ENCODE results near the gene INKA2.

DNA sequence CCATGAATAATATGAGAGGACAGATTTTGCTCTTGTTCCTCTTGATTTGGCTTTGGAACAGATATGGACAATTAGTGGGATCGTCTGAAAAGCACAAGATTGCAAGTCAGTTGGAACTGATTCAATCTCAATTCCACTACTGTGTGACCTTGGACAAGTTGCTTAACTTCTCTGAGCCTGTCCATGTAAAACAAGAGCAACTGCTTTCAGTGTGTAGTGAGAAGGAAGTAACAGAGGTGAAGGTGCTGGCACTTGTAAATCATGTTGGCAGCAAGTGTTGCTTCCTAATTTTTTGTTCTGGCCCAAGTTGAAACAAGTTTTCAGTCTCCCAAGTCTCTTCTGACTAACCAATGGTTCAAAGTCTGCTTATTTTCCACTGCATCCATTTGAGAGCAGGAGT is 15.3 kb downstream of the INKA2 start:
- TF ChIP-seq, protein P1, sequence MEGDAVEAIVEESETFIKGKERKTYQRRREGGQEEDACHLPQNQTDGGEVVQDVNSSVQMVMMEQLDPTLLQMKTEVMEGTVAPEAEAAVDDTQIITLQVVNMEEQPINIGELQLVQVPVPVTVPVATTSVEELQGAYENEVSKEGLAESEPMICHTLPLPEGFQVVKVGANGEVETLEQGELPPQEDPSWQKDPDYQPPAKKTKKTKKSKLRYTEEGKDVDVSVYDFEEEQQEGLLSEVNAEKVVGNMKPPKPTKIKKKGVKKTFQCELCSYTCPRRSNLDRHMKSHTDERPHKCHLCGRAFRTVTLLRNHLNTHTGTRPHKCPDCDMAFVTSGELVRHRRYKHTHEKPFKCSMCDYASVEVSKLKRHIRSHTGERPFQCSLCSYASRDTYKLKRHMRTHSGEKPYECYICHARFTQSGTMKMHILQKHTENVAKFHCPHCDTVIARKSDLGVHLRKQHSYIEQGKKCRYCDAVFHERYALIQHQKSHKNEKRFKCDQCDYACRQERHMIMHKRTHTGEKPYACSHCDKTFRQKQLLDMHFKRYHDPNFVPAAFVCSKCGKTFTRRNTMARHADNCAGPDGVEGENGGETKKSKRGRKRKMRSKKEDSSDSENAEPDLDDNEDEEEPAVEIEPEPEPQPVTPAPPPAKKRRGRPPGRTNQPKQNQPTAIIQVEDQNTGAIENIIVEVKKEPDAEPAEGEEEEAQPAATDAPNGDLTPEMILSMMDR (conservative IDR thresholded peaks at IDR 0.05; ENCODE audit: low read depth in 2 of 2), result no peak
- TF ChIP-seq NANOG (IDR thresholded peaks at IDR 0.05; ENCODE audit: borderline replicate concordance) (no peak), REST (IDR thresholded peaks at IDR 0.05; ENCODE audit: unreplicated experiment) (no peak), ZNF331 (CRISPR knock-in tag; IDR thresholded peaks at IDR 0.05; ENCODE audit: low read depth) (no peak), CREB1 (CRISPR knock-in tag; IDR thresholded peaks at IDR 0.05; ENCODE audit: low read depth) (no peak), EZH2 (IDR thresholded peaks at IDR 0.05; ENCODE audit: low read depth, unreplicated experiment) (no peak), POLR2AphosphoS5 (IDR thresholded peaks at IDR 0.05; ENCODE audit: low read depth) (no peak), ZNF114 (CRISPR knock-in tag; IDR thresholded peaks at IDR 0.05) (no peak)
- TF ChIP-seq, protein P2, sequence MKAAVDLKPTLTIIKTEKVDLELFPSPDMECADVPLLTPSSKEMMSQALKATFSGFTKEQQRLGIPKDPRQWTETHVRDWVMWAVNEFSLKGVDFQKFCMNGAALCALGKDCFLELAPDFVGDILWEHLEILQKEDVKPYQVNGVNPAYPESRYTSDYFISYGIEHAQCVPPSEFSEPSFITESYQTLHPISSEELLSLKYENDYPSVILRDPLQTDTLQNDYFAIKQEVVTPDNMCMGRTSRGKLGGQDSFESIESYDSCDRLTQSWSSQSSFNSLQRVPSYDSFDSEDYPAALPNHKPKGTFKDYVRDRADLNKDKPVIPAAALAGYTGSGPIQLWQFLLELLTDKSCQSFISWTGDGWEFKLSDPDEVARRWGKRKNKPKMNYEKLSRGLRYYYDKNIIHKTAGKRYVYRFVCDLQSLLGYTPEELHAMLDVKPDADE (IDR thresholded peaks at IDR 0.05), result no peak
